ENCODE results near the gene NMS. TPM values are rescaled to one million over a fixed set of nuclear protein-coding genes. Genes with fewer than 3 reads are reported as not detected.

NMS gene
- total and polyA plus RNA-seq, 2 donors (not counting 1 experiment from before 2014, with no cell fraction given), result not detected

DNA sequence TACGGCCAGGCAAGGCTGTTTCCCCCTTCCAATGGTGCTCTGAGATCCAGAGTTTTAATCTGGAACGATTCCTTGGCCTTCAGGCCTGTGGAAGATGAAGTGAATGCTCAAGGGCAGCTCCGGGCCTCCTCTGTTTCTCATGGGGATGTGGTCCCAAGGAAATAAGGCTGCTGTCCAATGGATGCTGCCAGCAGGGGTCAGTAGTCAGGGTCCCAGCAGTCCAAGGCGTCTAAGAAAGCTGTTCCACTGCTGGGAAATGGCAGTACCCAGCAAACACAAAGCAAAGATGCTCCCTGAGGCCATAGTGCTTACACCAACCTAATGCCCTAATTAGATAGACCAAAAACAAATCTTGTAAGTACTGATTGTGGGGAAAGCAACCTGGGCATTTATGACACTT is 12.5 kb downstream of the NMS start:
- Histone ChIP-seq H4K20me1 (ENCODE audit: control insufficient read depth, extremely low read depth, insufficient read depth, low read length) (no peaks in the 10 kb centered on the region), H3K36me3 (ENCODE audit: control insufficient read depth, insufficient read depth, low read length) (no peaks in the 10 kb centered on the region), H3K9me3 (ENCODE audit: control insufficient read depth, insufficient read depth, low read depth, low read length) (no peaks in the 10 kb centered on the region), H3K27me3 (ENCODE audit: control insufficient read depth, insufficient read depth, low read length) (no peaks in the 10 kb centered on the region), H3K79me2 (ENCODE audit: control insufficient read depth, insufficient read depth, low read length) (no peaks in the 10 kb centered on the region), H3K27ac (ENCODE audit: insufficient read depth, low read length) (no peak overlapping the region), H2AFZ (ENCODE audit: low read length) (no peak overlapping the region), H3K9ac (ENCODE audit: insufficient read depth, low read length) (no peak overlapping the region), H3K4me2 (ENCODE audit: extremely low read depth, insufficient read depth, low read length) (no peak overlapping the region), H3K4me1 (ENCODE audit: control insufficient read depth, extremely low read depth, insufficient read depth, low read length) (no peaks in the 10 kb centered on the region), H3K4me3 (replicated peaks in 1 of 4; ENCODE audit: control extremely low read depth in 1 of 4, insufficient read depth in 1 of 4, low read depth in 3 of 4, low read length in 4 of 4) (no peak overlapping the region)
- TF ChIP-seq, protein P1, sequence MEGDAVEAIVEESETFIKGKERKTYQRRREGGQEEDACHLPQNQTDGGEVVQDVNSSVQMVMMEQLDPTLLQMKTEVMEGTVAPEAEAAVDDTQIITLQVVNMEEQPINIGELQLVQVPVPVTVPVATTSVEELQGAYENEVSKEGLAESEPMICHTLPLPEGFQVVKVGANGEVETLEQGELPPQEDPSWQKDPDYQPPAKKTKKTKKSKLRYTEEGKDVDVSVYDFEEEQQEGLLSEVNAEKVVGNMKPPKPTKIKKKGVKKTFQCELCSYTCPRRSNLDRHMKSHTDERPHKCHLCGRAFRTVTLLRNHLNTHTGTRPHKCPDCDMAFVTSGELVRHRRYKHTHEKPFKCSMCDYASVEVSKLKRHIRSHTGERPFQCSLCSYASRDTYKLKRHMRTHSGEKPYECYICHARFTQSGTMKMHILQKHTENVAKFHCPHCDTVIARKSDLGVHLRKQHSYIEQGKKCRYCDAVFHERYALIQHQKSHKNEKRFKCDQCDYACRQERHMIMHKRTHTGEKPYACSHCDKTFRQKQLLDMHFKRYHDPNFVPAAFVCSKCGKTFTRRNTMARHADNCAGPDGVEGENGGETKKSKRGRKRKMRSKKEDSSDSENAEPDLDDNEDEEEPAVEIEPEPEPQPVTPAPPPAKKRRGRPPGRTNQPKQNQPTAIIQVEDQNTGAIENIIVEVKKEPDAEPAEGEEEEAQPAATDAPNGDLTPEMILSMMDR (conservative IDR thresholded peaks at IDR 0.05 in 1 of 2, IDR thresholded peaks at IDR 0.05 in 1 of 2; ENCODE audit: low read depth in 1 of 2, low read length in 2 of 2), result no peak
- TF ChIP-seq EZH2 (IDR thresholded peaks at IDR 0.05; ENCODE audit: low read length, missing control alignments), result no peak
- no peak for DNase-seq (ENCODE audit: low read depth in 2 of 2)

DNA sequence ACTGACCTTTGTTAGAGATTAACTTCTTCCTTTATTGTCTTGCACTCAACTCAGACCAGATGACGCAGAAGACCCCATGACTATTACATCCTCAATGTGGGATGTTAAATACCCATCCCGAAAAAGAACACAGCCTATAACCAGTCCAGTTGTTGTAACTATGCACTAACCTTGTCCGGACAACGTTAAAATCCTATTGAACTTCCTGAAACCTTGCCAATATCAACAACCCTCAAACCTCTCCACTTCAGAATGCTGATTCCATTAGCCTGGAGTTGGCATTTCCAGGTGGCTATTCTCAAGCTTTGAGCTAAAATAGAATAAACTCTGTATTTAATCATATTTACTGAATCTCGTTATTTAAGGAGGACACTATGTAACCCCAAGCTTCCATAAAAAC is 13.6 kb downstream of the NMS start:
- H3K36me3 ChIP-seq (ENCODE audit: control insufficient read depth, insufficient read depth, low read length), result no peaks in the 10 kb centered on the region
- H3K27ac ChIP-seq (ENCODE audit: insufficient read depth, low read length), result no peak overlapping the region
- no peak overlapping the region for H3K4me3 ChIP-seq (replicated peaks in 1 of 4; ENCODE audit: control extremely low read depth in 1 of 4, insufficient read depth in 1 of 4, low read depth in 3 of 4, low read length in 4 of 4)
- H3K9ac ChIP-seq (ENCODE audit: insufficient read depth, low read length), result no peak overlapping the region
- no peaks in the 10 kb centered on the region for H3K9me3 ChIP-seq (ENCODE audit: control insufficient read depth, insufficient read depth, low read depth, low read length)
- H3K27me3 ChIP-seq (ENCODE audit: control insufficient read depth, insufficient read depth, low read length), result no peaks in the 10 kb centered on the region
- TF ChIP-seq EZH2 (IDR thresholded peaks at IDR 0.05; ENCODE audit: low read length, missing control alignments), result no peak
- TF ChIP-seq, protein P1 (conservative IDR thresholded peaks at IDR 0.05 in 1 of 2, IDR thresholded peaks at IDR 0.05 in 1 of 2; ENCODE audit: low read depth in 1 of 2, low read length in 2 of 2), result no peak
- no peak overlapping the region for H2AFZ ChIP-seq (ENCODE audit: low read length)
- no peaks in the 10 kb centered on the region for H4K20me1 ChIP-seq (ENCODE audit: control insufficient read depth, extremely low read depth, insufficient read depth, low read length)
- no peak for DNase-seq (ENCODE audit: low read depth in 2 of 2)
- no peaks in the 10 kb centered on the region for H3K79me2 ChIP-seq (ENCODE audit: control insufficient read depth, insufficient read depth, low read length)
- H3K4me2 ChIP-seq (ENCODE audit: extremely low read depth, insufficient read depth, low read length), result no peak overlapping the region
- no peaks in the 10 kb centered on the region for H3K4me1 ChIP-seq (ENCODE audit: control insufficient read depth, extremely low read depth, insufficient read depth, low read length)

DNA sequence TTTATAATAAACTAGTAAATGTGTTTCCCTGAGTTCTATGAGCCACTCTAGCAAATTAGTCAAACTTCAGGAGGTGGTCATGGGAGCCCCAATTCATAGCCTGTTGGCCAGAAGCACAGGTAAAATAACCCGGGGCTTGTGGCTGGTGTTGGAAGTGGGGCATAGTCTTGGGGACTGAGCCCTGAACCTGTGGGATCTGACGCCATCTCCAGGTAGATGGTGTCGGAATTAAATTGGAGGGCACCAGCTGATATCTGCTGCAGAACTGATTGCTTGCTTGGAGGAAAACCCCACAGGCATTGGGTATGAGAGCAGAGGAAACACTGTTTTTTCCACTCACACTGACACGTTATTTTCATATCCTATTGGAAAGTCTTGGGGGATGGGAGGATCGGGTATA is 14.1 kb downstream of the NMS start:
- Histone ChIP-seq H3K36me3 (ENCODE audit: control insufficient read depth, insufficient read depth, low read length) (no peaks in the 10 kb centered on the region), H3K4me2 (ENCODE audit: extremely low read depth, insufficient read depth, low read length) (no peak overlapping the region), H3K4me1 (ENCODE audit: control insufficient read depth, extremely low read depth, insufficient read depth, low read length) (no peaks in the 10 kb centered on the region), H3K9ac (ENCODE audit: insufficient read depth, low read length) (no peak overlapping the region), H3K79me2 (ENCODE audit: control insufficient read depth, insufficient read depth, low read length) (no peaks in the 10 kb centered on the region), H2AFZ (ENCODE audit: low read length) (no peak overlapping the region), H4K20me1 (ENCODE audit: control insufficient read depth, extremely low read depth, insufficient read depth, low read length) (no peaks in the 10 kb centered on the region), H3K4me3 (replicated peaks in 1 of 4; ENCODE audit: control extremely low read depth in 1 of 4, insufficient read depth in 1 of 4, low read depth in 3 of 4, low read length in 4 of 4) (no peak overlapping the region), H3K27ac (ENCODE audit: insufficient read depth, low read length) (no peak overlapping the region), H3K27me3 (ENCODE audit: control insufficient read depth, insufficient read depth, low read length) (no peaks in the 10 kb centered on the region), H3K9me3 (ENCODE audit: control insufficient read depth, insufficient read depth, low read depth, low read length) (no peaks in the 10 kb centered on the region)
- no peak for TF ChIP-seq EZH2 (IDR thresholded peaks at IDR 0.05; ENCODE audit: low read length, missing control alignments)
- TF ChIP-seq, protein P1 (conservative IDR thresholded peaks at IDR 0.05 in 1 of 2, IDR thresholded peaks at IDR 0.05 in 1 of 2; ENCODE audit: low read depth in 1 of 2, low read length in 2 of 2), result no peak
- no peak for DNase-seq (ENCODE audit: low read depth in 2 of 2)
